ENCODE data around the gene MAN1B1.
"Not testable (repeated sequence)": the region's sequence is repeated elsewhere in the genome, so short reads cannot be mapped to it uniquely, and the experiment has no call there.

Gene MAN1B1

GRCh38 chr9:137128158-137128861 lies 41.5 kb downstream of the MAN1B1 start:
- DNase-seq (ENCODE audit: low read depth) = no peak

- DNase-seq (ENCODE audit: low read depth) = no peak
Observed at GRCh38 chr9:137128862-137129455, 42.2 kb downstream of the MAN1B1 start.

GRCh38 chr9:137129456-137130175 lies 42.8 kb downstream of the MAN1B1 start:
- peak; percentile 83 for DNase-seq (ENCODE audit: low read depth)

GRCh38 chr9:137130176-137130755 lies 43.5 kb downstream of the MAN1B1 start:
- no peak for DNase-seq (ENCODE audit: low read depth)

DNA sequence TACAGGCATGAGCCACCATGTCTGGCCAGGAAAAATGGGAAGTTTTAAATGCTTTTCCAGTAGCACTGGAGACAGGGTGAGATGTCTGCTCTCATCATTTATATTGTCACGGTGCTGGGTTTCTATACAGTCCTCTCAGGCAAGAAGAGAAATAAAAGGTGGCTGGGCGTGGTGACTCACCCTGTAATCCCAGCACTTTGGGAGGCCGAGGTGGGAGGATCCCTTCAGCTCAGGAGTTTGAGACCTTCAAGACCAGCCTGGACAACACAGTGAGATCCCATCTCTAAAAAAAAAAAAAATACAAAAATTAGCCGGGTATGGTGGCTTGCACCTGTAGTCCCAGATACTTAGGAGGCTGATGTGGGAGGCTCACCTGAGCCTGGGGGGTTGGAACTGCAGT lies 47.4 kb downstream of the MAN1B1 start:
- no peak for DNase-seq (ENCODE audit: low read depth)

DNA sequence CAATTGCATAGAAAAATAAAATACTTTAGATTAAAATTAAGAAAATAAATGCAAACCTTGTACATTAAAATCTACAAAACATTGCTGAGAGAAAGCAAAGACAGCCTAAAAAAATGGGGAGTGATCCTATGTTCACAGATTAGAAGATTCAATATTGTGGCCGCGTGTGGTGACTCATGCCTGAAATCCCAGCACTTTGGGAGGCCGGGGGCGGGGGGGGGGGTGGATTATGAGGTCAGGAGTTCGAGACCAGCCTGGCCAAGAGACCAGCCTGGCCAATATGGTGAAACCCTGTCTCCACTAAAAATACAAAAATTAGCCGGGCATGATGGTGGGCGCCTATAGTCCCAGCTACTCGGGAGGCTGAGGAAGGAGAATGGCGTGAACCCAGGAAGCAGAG lies 48.4 kb downstream of the MAN1B1 start:
- DNase-seq (ENCODE audit: low read depth) = not testable (repeated sequence)

GRCh38 chr9:137136261-137136880 lies 49.6 kb downstream of the MAN1B1 start:
- DNase-seq (ENCODE audit: low read depth) = no peak

DNA sequence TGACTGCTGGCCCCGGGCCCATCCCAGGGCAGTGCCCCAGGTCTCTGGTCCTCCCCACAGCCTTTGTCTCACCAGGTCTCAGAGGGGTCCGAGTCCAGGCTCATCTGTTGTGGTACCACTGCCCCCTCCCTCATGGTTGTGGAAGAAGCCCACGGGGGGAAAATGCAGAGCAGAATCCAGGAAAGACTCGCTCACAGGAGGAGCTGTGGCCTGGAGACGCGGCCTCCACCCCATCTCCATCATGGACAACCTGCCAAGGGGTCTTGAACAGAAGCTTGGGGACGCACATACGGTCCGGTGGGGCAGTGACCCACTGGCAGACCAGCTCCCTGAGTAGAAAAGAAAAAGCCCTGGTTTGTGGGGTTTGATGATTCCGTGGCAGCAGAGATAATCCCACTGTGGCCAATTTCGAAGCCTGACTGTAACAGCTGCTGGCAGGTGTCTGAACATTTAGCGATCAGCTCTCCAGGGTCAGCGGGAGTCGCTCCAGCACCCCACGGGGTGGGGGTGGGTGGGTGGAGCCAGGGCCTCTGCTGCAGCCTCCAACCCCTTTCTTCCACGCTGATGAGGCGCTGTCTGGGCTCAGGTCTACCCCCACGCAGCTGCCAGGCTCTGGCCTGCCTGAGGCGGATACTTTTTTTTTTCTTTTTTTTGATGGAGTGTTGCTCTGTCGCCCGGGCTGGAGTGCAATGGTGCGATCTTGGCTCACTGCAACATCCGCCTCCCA lies 50.3 kb downstream of the MAN1B1 start:
- no peak for DNase-seq (ENCODE audit: low read depth)

DNA sequence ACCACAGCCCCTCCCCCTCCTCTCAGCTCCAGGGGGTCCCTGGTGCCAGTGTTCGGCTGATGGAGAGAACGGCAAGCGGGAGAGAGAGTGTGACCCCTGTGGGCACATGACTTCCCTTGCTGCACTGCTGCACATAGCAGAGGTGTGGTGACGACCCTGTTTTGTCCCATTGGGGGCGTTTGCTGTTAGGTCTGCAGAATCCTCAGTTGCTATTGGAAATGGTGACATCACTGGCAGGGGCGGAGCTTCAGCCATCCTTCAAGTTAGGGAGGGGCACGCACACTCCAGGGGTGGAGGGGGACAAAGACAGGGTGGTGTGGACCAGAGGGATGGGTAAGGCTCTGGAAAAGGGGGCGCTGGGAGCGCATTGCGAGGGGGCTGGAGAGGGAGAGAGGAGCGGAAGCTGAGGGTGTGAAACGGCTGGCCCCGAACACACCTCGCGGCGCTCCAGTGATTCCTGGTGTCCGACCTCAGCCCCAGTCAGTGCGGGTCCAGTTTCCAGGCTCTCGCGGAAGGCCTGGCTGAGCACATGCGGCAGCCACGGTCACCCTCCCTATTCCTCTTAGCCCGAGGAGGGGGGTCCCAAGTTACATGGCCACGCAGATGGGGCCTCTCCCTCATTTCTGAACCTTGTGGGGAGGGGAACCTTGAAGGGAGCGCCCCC lies 51.4 kb downstream of the MAN1B1 start:
- no peak for DNase-seq (ENCODE audit: low read depth)

DNA sequence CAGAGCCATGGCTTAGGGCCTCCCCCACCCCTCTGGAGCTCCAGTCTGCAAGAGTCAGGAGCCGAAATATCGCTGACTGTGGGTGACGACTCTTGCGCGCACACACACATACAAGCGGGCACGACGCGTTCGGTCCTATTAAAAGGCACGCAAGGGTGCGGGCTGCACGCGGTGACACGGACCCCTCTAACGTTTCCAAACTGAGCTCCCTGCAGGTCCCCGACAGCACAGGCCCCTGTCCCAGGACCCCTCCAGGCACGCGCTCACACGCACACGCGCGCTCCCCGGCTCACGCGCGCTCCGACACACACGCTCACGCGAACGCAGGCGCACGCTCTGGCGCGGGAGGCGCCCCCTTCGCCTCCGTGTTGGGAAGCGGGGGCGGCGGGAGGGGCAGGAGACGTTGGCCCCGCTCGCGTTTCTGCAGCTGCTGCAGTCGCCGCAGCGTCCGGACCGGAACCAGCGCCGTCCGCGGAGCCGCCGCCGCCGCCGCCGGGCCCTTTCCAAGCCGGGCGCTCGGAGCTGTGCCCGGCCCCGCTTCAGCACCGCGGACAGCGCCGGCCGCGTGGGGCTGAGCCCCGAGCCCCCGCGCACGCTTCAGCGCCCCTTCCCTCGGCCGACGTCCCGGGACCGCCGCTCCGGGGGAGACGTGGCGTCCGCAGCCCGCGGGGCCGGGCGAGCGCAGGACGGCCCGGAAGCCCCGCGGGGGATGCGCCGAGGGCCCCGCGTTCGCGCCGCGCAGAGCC lies 52.1 kb downstream of the MAN1B1 start, which contains the start of gene GRIN1:
Gene GRIN1 (plus strand): TSS at position 433 of the 746 bp plus-strand sequence. CDS start 333 bp downstream, outside the sequence.
- DNase-seq (ENCODE audit: low read depth) = no peak

DNA sequence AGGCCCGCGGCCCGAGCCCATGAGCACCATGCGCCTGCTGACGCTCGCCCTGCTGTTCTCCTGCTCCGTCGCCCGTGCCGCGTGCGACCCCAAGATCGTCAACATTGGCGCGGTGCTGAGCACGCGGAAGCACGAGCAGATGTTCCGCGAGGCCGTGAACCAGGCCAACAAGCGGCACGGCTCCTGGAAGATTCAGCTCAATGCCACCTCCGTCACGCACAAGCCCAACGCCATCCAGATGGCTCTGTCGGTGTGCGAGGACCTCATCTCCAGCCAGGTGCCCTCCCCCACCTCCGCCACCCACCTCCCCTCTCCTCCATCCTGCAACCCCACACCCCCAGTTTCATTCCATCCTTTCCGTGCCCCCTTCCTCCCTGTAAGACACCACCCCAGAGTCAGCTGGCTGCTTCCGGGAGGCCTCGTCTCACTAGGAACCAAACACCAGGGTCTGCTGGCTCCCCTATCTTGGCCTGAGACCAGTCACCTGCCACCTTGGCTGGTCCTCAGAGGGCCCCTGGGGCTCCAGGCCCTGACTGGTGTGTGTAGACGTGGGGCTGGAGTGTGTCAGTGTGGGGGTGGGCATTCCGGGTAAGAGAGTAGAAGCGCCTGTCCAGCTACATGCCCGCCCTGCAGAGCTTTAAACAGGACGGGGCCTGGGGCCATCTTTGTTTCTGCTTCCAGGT lies 52.8 kb downstream of the MAN1B1 start:
- no peak for DNase-seq (ENCODE audit: low read depth)

DNA sequence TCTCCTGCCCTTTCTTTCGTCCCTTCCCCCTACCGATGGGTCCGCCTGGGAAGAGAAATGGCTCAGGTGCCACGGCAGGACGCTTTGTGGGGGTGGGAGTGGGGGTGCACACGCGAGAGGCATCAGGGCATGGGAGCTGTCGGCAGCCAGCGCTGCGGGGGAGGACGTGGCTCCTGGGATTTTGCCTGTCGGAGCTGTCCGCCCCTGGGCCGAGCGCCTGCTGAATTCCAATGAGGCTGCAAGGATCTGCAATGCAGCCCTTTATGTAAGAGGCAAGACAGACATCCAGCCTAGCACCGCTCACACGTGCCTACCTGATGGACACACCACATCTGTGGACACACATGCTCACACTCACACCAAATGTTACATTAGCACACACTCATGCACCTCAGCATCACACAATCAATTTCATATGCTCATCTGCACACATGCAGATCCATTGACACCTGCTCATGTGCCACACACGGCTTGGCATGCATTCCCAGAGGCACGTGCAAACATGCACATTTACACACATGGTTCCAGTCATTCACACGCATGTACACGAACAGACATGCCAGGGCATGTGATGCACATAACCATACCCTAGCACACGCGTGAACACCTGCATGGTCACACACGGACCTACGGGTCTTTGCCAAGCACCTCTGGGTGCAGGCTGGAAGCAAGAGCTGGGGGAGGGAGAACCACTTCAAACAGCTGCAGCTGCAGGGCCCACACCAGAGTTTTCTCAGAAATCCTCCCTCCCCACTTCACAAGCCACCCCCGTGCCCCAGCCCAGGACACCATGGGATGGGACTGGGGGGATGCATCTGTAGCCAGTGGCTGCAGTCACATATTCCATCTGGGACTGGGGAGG lies 53.6 kb downstream of the MAN1B1 start:
- no peak for DNase-seq (ENCODE audit: low read depth)

DNA sequence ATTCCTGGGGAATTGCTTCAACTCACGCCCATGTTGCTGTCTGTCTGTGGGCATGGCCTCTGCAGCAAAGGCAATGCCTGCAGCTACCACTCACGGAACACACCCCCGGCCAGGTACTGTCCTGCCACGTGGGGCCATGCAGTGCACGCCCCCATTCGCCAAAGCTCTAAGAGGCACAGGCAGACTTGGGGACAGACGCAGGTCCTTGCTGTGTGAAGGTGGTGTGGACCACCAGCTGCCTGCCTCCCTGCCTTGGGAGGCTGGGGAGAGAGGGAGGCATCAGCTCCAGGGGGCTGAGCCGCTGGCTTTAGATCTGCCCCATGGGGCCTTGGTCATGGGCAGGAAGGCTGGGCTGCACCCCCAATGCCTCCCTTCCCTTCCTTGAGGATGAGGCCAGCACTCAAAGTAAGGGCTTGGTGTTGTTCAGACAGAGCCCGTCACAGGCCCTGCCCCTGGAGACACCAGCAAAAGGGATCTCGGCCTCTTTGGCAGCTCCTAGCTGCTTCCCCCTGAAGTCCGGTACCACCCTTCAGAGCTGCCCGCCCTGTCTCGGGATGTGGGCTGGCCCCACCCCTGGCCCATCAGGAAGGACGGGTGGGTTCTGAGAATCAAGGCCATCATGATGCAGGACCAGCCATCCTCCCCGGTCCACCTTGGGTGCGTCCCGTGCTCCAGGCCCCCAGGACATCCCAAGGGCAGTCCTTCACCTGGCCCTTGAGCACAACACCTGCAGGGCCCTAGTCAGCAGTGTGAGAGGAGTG lies 54.4 kb downstream of the MAN1B1 start:
- no peak for DNase-seq (ENCODE audit: low read depth)

DNA sequence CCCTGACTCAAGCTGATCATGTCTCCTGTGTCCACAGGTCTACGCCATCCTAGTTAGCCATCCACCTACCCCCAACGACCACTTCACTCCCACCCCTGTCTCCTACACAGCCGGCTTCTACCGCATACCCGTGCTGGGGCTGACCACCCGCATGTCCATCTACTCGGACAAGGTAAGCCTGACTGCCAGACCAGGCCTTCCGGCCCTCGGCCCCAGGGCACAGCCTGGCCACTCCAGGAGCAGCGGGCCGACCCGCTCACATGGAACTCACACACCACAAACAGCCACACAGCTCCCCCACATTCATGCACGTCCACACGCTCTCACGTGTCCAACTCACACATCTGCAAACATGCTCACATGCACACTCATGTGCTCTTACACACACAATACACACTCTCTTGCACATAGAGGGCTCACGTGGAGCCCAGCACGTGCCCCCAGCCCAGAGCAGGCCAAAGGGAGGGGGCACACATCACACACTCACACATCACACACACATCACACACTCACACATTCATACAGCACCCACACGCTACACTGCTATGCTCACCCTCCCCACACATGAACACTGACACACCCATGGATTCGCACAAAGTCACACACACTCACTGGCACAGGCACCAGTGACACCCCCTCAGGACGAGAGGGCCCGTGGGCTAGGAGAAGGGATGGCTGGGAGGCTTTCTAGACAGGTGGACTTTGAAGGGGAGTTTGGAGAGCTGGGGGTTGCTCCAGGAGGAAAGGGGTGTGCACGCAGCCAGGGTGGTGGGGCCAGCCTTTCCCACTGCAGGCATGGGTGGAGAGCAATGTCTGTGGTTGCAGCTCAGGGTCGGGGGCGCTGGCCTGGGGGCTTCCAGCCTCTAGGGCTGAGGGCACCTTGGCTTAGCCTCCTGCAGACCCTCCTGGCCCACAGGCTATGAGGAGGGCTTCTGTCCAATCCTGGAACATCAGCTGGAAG lies 55.5 kb downstream of the MAN1B1 start:
- no peak for DNase-seq (ENCODE audit: low read depth)

GRCh38 chr9:137143459-137143858 lies 56.7 kb downstream of the MAN1B1 start:
- DNase-seq (ENCODE audit: low read depth) = no peak

DNA sequence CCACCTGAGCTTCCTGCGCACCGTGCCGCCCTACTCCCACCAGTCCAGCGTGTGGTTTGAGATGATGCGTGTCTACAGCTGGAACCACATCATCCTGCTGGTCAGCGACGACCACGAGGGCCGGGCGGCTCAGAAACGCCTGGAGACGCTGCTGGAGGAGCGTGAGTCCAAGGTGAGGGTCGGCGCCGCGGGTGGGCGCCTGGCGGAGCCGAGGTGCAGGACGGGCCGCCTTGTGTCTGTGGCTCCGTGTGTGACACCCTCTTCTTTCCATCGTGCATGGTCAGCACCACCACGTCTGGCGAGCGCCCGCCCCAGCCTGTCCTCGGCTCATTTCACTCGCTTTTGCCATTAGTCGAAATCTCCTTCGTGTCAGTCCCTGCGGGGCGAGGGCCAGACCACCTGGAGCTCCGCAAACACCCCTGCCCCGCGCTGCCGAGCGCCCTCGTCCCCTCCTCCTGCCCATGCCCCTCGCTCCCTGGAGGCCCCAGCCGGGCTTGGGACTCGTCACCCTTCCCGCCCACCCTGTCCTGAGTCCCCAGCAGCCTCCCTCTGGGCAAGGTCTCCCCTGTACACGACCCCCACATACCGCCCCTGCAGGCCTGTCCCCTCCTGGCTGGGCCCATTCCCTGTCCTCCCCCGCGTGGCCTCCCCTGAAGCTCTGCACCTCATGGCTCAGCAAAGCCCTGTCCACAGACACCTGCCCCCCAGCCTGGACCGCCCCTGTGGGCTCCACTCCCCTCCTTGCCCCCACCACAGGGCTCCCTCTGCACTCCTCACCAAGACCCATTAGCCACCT lies 59.1 kb downstream of the MAN1B1 start:
- no peak for DNase-seq (ENCODE audit: low read depth)
